ENCODE data around the gene ENTR1.

ENTR1 gene

GRCh38 chr9:136374183-136374575 lies 36.2 kb downstream of the ENTR1 start:
- DNase-seq, result no peak

GRCh38 chr9:136373300-136374182 lies 36.9 kb downstream of the ENTR1 start, which contains the start of gene CARD9:
CARD9 (minus strand) TSS chr9:136373669; CDS start chr9:136372078, 1,591 bp downstream.
- DNase-seq, result no peak

DNA sequence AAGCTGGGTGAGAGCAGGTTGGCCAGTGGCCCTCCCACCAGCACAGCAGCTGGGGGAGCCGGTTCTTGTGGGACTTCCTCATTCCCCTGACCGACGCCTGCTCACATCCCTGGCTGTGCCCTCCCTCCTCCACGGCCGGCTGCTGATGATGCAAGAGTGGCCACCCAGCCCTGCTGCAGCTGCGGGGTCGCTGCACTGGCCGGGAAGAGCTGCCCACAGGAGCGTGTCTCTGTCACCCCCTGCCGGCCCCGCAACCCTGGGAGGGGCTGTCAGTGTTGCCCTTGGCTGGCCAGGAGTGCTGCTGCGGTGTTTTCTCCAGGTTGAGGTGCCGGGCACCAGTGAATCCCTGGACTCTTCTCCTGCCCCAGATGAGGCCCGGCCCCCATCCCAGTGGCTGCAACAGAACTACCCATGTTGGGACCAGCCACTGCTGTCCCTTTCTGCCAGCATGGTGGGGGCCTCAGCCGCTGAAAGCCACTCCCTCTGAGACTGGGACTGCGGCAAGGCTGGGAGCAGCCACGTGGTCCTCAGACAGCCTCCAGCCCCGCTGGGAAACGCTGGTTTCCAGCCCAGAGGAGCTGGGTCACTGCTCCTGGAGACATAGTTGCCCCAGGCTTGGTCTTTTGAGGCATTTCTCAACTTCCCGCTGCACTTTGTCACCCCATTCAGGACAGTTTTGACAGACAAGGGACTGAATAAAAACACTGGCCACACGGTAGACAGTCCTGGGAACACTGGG lies 37.7 kb downstream of the ENTR1 start:
- no peak for DNase-seq

- no peak for DNase-seq
Measured at GRCh38 chr9:136372006-136372405, 38.4 kb downstream of the ENTR1 start.

- DNase-seq, result no peak
Measured at GRCh38 chr9:136371533-136371880, 38.9 kb downstream of the ENTR1 start.

DNA sequence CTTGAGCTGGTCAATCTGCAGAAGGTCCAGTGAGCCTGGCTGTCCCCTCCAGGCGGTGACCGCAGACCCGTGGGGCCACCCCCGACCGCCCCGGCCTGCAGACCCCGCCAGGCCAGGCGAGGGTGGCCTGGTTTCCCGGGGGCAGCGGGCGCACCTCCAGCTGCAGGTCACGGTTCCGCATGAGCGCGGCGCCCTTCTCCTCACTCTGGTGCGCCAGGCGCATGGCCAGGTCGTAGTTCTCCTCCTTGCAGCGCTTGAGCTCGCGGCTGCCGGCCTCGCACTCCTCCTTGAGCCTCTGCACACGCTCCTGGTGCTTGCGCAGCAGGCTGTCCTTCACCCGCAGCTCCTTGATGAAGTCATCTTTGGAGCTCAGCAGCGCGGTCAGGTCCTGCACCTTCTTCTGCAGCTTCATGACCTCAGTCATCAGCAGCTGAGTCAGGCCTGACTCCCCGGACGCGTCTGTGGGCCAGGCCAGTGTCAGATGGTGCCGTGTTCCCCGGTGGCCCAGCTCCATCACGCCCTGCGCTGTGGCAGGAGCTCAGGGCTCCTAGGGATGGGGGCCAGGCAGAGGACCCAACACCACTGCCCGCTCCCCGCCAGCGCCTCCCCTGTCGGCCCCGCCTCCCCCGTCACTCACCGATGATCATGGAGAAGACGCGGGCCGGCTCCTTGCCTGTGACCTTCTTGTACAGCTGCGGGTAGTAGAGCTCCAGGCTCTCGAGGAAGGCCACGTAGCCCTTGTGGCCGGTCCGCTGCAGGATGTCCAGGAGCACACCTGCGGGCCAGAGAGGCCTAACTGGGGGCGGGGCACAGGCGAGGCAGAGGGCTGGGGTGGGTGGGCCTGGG lies 39.5 kb downstream of the ENTR1 start:
- DNase-seq, result no peak

GRCh38 chr9:136370037-136370436 lies 40.4 kb downstream of the ENTR1 start:
- no peak for DNase-seq

DNA sequence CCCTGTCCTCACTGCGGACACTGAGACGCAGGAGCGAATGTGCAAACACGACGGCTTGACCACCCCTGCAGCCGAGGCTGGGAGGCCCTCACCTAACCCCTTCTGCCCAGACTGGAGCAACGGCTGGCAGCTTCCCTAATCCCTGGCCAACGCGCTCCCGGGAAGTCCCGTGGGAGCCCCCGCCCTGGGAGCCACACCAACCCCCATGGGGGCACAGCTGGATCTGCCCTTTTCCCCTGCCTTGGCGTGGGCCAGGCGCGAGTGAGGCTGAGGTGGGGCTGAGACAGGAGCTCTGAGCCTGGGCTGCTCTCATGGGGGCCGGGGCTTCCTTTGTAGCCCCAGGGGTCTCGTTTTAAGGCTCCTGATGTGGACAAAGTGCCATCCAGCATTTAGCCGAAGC lies 42.2 kb downstream of the ENTR1 start:
- DNase-seq, result no peak

- no peak for DNase-seq
Measured at GRCh38 chr9:136367296-136368145, 42.9 kb downstream of the ENTR1 start.

DNA sequence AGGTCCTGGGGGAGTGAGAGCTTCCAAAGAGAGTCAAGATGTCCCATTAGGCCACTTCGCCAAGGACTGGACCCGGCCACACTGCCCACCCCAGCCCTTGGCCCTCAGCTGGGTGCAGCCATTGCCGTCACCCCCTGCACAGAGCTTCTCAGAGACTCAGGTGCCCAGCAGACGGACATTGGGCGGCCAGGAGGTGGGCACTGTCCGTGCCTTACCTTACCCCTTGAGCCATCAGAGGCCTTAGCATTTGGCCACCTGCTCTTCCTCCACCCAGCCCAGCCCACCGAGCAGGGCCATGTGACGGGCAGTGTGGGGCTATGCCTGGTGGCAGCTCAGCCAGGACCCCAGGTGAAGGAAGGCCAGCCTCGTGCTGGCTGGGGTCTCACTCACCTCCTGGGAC lies 43.6 kb downstream of the ENTR1 start:
- no peak for DNase-seq

DNA sequence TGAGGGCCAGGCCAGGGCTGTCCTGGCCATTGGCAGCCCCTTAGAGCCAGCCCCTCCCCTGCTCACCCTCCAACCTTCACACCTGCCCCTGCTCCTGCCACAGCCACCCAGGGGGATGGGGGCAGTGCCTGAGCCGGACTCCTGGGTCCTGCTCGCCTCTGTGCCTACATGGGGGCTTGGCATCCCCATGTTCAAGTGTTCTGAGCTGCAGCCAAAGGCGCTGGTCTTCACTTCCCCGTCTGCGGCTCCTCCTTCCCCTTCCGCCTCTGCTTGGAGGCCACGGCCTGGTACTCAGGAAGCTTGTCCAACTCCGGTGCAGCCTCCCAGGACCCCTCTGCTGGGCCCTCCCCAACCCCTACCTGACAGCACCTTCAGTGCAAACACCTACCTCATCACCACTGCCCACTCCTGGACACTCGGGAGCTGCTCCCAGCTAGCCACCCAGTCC lies 44.6 kb downstream of the ENTR1 start:
- DNase-seq, result no peak

DNA sequence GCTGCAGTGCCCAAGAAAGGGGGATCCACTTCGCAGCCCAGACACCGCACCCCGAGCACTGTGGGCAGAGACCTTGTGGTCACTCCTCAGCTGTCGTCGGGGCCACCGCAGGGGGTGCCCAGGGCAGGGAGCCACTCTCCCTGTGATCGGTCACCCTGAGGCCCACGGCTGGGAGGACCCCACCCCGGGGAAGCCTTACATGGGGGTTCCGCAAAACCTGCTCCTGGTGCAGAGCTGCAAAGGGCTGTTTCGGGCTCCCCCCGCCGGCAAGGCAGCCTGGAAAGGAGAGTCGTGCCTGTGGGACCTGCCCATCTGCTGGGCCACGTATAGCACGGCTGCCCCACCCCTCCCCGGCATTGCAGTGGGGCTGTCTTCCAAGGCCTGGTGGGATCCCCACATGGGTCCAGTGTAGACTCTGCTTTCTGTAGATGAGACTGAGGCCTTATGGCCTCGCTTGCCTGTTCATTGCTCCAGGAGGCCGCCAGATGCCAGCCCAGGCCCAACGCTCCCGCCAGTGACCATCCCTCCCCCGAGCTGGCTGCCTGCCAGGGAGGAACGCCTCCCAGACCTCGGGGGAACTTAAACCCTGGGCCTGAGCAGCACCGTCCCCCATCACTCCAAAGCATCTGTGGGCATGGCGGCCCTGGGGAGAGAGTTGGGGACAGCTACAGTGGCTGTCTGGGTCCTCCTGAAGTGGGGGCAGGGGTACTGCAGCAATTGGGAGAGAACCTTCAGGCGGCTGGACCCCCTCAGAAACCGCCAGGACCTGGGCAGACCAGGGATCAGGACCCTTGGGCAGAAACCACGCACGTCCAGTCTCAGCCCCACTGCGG lies 45.3 kb downstream of the ENTR1 start:
- no peak for DNase-seq

GRCh38 chr9:136363949-136364748 lies 46.3 kb downstream of the ENTR1 start:
- no peak for DNase-seq

DNA sequence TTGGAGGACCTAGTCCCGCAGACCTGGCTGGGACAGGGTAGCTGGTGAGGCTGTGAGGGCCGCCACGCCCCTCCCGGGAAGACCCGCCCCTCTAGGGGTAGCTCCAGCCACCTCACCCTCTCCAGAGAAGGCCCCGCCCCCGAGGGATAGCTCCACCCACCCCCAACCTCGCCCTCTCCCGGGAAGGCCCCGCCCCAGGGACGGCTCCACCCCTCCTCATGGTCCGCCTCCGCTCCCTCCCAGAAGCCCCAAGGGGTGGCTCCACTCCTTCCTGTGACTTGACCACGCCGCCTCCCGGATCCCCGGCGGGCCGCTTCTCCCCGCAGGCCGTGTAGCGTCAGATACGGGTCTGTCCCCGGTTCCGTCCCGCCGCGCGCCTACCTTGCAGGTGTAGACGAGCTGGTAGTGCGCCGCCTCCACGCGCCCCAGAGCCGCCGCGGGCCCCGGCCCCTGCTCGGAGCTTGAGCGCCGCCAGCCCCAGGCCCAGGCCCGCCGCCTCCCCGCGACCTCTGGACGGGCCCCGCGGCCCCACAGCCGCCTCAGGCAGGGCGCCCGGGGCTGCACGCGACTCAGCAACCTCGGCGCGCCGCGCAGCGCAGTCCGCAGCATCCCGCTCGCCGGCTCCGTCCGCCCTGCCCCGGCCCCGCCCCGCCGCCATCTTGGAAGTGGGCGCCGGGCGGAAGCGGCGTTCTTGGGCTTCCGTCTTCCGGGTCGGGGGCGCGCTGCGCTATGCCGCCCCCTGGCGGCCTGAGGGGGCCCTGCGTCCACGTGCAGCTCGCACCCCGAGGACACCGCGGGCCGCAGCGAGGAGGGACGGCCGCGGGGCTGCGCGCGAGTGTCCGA lies 47.1 kb downstream of the ENTR1 start, which contains the start of gene DNLZ:
DNLZ (minus strand) TSS at position 639 of the 843 bp plus-strand sequence; CDS start at position 609, 30 bp downstream.
- peak; percentile 93 for DNase-seq

DNA sequence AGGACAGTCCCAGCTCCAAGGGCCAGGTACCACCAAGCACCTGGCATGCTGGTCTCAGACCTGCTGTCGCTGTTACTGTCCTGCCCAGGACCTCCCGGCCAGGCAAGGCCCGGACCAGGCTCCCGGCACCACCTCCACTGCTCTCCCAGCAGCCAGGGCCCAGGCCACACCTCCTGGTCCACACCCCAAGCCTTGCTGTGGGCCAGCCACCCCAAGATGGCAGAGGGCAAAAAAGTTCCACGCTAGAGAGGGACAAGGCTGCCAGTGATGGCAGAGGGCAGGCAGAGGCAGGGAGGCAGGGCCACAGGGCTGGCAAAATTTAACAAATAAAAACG lies 48.0 kb downstream of the ENTR1 start:
- DNase-seq, result no peak

DNA sequence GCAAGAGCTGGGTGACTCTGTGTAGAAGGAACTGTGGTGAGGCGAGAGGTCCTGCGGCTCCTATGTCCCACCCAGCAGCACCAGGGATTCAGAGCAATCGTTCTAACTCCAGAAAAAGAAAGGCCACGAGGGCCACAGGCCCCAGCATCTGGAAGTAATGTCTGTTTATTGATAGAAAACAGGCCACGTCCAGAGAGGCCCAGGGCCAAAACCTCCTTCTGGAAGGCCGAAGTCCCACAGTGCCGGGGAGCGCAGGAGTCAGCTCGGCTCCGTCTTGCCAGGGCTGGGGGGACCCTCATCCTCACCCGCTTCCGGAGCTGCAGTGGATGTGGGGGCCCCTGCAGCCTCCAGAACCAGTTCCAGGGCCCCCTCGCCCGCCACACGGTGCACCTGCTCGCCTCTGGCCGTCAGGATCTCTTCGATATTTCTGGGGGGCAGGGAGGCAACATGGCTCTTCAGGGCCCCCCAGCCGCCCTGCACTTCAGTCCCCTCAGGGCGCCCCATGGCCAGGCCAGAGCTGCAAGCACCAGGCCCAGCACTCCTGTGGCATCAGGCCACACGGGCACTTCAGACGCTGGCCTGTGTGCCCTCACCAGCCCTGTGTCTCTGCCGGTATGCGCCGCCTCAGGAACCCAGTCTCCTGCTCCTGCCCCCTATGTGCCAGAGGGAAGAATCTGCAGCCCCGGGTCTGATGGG lies 48.5 kb downstream of the ENTR1 start:
- DNase-seq, result no peak

DNA sequence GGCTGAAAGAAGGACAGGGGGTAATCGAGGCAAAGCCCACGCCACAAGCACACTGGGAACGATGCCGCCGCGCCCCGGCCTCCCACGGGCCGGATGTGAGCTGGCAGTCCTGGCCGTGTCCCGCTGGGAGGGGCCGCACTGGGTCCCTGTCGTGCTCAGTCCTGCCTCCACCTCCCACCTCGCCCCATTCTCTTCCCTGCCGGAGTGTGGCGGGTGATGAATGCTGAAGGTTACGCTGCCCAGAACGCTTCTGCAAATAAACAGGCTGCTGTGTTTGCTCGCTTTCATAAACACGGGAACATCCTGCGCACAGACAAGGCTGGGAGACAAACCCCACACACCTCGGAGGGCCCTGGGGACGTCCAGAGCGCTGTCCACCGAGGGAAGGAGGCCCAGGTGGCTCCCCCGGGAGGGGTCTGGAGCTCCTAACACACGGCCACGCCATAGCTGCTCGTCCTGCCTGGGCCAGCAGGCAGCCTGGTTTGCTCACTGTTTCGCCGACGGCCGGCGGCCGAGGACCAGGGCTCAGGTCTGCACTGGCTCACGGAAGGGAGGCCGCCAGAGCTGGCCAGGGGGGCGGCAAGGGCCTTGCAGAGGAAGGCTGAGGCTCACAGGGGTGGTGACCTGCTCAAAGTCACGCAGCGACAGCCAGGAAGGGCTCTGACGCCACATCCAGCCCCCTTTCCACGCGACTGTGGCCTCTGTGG lies 49.2 kb downstream of the ENTR1 start:
- DNase-seq, result no peak

Measured in NCI-H2029 (cell line).